Mononuclear cell (primary cell): ENCODE results near the gene FANCL. TPM values are rescaled to one million over a fixed set of nuclear protein-coding genes. Genes with fewer than 3 reads are reported as not detected.
"Not testable (repeated sequence)": the region's sequence is repeated elsewhere in the genome, so short reads cannot be mapped to it uniquely, and the experiment has no call there.

Source experiments
- H3K27me3 ChIP-seq: 2 replicates; pipeline ENCODE4 v1.6.0; 2011; ENCODE audit warnings: low read length, control low read depth; ENCODE audit not compliant: insufficient read depth
- H3K4me1 ChIP-seq: 2 replicates; pipeline ENCODE4 v1.5.1; 2011; ENCODE audit warnings: mild to moderate bottlenecking, low read length, control low read depth; ENCODE audit not compliant: insufficient read depth
- H3K4me3 ChIP-seq: 2 replicates; pipeline ENCODE4 v1.5.1; 2011; ENCODE audit warnings: mild to moderate bottlenecking, low read length, moderate library complexity
- H3K9me3 ChIP-seq: 2 replicates; pipeline ENCODE4 v1.5.1; 2011; ENCODE audit warnings: low read depth, mild to moderate bottlenecking, control low read depth, low read length
- total RNA-seq: library from RNA; depleted of rRNA; stranded (reverse); fragments of >200 nt; gene quantifications from one replicate; pipeline ENCODE4 v1.2.3, GENCODE V29; 2012

FANCL gene
- total RNA-seq, 1 donor: 13.7 TPM

DNA sequence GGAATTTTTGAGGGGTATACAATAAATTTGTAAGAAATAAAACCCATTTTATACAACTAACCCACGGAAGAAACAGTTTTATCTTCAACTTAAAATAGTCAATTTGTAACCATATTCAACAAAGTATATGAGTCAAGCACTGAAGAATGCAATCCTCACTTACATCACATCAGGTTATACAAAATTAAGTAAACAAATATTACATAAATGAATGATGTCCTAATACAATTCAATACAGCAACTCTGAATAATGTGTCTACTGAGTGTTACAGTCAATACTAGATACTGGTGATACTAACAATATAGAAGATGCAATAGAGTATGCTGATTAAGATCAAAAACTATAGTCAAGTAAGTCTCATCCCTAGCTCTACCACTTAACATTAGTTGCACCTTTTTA is 58.6 kb downstream of the FANCL start:
- Histone ChIP-seq H3K4me1 (no peaks in the 10 kb centered on the region), H3K4me3 (no peak overlapping the region)

GRCh38 chr2:58180635-58181034 is 60.5 kb downstream of the FANCL start:
- H3K4me1 ChIP-seq: no peaks in the 10 kb centered on the region
- H3K4me3 ChIP-seq: no peak overlapping the region
- no peaks in the 10 kb centered on the region for H3K27me3 ChIP-seq
- no peaks in the 10 kb centered on the region for H3K9me3 ChIP-seq

More for the DNA sequence above, 58.6 kb downstream of the FANCL start:
- Histone ChIP-seq H3K27me3 (no peaks in the 10 kb centered on the region), H3K9me3 (no peaks in the 10 kb centered on the region)

GRCh38 chr2:58180175-58180574 is 61.0 kb downstream of the FANCL start:
- not testable (repeated sequence) for H3K4me3 ChIP-seq, H3K27me3 ChIP-seq, H3K9me3 ChIP-seq, H3K4me1 ChIP-seq

DNA sequence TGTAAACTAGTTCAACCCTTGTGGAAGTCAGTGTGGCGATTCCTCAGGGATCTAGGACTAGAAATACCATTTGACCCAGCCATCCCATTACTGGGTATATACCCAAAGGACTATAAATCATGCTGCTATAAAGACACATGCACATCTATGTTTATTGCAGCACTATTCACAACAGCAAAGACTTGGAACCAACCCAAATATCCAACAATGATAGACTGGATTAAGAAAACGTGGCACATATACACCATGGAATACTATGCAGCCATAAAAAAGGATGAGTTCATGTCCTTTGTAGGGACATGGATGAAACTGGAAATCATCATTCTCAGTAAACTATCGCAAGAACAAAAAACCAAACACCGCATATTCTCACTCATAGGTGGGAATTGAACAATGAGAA is 63.9 kb downstream of the FANCL start:
- not testable (repeated sequence) for H3K4me1 ChIP-seq, H3K9me3 ChIP-seq, H3K4me3 ChIP-seq, H3K27me3 ChIP-seq

DNA sequence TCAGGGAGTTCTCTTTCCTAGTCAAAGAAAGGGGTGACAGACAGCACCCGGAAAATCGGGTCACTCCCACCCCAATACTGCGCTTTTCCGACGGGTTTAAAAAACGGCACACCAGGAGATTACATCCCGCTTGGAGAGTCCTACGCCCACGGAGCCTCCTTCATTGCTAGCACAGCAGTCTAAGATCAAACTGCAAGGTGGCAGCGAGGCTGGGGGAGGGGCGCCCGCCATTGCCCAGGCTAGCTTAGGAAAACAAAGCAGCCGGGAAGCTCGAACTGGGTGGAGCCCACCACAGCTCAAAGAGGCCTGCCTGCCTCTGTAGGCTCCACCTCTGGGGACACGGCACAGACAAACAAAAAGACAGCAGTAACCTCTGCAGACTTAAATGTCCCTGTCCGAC is 69.3 kb downstream of the FANCL start:
- H3K4me3 ChIP-seq, H3K9me3 ChIP-seq, H3K4me1 ChIP-seq, H3K27me3 ChIP-seq: not testable (repeated sequence)

DNA sequence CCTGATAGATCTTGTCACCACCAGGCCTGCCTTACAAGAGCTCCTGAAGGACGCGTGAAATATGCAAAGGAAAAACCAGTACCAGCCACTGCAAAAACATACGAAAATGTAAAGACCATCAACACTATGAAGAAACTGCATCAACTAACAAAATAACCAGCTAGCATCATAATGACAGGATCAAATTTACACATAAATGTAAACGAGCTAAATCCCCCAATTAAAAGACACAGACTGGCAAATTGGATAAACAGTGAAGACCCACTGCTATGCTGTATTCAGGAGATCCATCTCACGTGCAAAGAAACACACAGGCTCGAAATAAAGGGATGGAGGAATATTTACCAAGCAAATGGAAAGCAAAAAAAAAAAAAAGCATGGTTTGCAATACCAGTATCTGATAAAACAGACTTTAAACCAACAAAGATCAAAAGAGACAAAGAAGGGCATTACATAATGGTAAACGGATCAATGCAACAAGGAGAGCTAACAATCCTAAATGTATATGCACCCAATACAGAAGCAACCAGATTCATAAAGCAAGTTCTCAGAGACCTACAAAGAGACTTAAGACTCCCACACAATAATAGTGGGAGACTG is 70.7 kb downstream of the FANCL start:
- H3K27me3 ChIP-seq, H3K4me1 ChIP-seq, H3K9me3 ChIP-seq, H3K4me3 ChIP-seq: not testable (repeated sequence)

GRCh38 chr2:58169845-58170244 is 71.3 kb downstream of the FANCL start:
- not testable (repeated sequence) for H3K9me3 ChIP-seq, H3K4me1 ChIP-seq, H3K4me3 ChIP-seq, H3K27me3 ChIP-seq

DNA sequence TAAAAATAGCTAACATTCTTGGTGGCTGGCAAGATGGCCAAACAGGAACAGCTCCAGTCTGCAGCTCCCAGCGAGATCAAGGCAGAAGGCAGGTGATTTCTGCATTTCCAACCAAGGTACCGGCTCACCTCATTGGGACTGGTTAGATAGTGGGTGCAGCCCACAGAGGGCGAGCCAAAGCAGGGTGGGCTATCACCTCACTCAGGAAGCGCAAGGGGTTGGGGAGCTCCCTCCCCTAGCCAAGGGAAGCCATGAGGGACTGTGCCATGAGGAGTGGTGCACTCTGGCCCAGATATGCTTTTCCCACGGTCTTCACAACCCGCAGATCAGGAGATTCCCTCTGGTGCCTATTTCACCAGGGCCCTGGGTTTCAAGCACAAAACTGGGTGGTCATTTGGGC is 73.0 kb downstream of the FANCL start:
- H3K4me3 ChIP-seq, H3K4me1 ChIP-seq, H3K27me3 ChIP-seq, H3K9me3 ChIP-seq: not testable (repeated sequence)

DNA sequence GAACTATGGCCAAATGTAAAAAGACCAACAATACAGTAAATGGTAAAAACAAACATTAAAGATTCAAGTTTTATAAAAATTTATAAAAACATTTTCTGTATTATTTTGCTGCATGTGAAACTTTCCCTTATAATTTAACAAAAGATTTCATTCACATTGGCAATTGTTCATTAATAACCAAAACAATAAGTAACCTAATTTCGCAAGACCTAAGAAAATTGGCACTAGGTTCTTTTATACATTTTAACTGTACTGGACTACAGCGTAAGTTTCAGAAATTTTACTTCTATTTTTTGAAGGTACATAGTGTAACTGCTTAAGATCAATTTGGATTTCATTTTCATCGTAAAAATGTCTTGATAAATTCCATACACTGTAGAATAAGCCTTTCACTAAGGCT is 77.2 kb downstream of the FANCL start:
- H3K27me3 ChIP-seq: no peaks in the 10 kb centered on the region
- H3K4me1 ChIP-seq: no peaks in the 10 kb centered on the region
- H3K4me3 ChIP-seq: no peak overlapping the region
- H3K9me3 ChIP-seq: no peaks in the 10 kb centered on the region

GRCh38 chr2:58158481-58158880 is 82.6 kb downstream of the FANCL start:
- Histone ChIP-seq H3K4me3 (no peak overlapping the region), H3K27me3 (no peaks in the 10 kb centered on the region), H3K9me3 (no peaks in the 10 kb centered on the region), H3K4me1 (no peaks in the 10 kb centered on the region)

- Histone ChIP-seq H3K27me3 (no peaks in the 10 kb centered on the region), H3K4me1 (no peaks in the 10 kb centered on the region), H3K9me3 (no peaks in the 10 kb centered on the region), H3K4me3 (no peak overlapping the region)
These were observed 83.4 kb downstream of the FANCL start for GRCh38 chr2:58157754-58158153.

DNA sequence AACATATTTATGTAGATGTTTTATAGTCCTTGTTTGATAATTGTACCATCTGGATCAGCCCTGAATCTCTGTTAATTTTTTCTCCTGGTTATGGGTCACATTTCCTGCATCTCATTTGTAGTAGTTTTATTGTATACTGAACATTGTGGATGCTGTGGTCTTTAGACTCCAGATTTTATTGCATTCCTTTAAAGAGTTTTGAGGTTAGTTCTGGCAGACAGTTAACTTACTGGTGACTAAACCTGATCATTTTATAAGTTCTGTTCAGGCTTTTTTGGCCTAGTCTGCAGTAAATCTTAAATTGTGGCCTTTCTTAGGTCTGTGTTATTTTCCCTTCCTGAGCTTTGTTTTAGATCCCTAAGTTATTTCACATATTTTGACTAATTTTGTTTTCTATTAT is 84.3 kb downstream of the FANCL start:
- Histone ChIP-seq H3K4me3 (no peak overlapping the region), H3K27me3 (no peaks in the 10 kb centered on the region), H3K9me3 (no peaks in the 10 kb centered on the region), H3K4me1 (no peaks in the 10 kb centered on the region)

GRCh38 chr2:58155160-58155778 is 85.9 kb downstream of the FANCL start:
- H3K9me3 ChIP-seq: no peaks in the 10 kb centered on the region
- H3K4me1 ChIP-seq: no peaks in the 10 kb centered on the region
- H3K27me3 ChIP-seq: no peaks in the 10 kb centered on the region
- H3K4me3 ChIP-seq: no peak overlapping the region

DNA sequence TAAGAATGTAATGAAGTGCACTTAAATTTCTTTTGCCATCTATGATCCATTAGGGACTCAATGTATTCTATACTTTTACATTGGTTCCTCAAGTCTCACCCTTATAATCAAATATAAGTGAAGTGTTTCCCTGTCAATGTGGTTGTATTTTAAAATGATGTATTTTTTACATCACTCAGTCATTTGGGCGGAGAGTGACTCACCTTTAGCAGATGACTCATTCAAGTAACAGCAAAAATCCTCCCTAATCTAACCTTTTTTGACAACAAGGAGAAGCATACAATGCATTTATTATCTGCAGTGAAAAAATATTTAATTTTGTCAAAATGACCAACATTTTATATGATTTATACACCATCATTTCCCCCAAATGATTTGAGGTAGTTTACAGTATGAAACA is 94.4 kb downstream of the FANCL start:
- no peak overlapping the region for H3K4me3 ChIP-seq
- no peaks in the 10 kb centered on the region for H3K4me1 ChIP-seq
- H3K27me3 ChIP-seq: no peaks in the 10 kb centered on the region
- no peaks in the 10 kb centered on the region for H3K9me3 ChIP-seq

GRCh38 chr2:58145769-58146168 is 95.4 kb downstream of the FANCL start:
- not testable (repeated sequence) for H3K4me1 ChIP-seq

GRCh38 chr2:58140508-58141072 is 100.5 kb downstream of the FANCL start:
- H3K9me3 ChIP-seq: no peaks in the 10 kb centered on the region
- H3K27me3 ChIP-seq: no peaks in the 10 kb centered on the region
- no peaks in the 10 kb centered on the region for H3K4me1 ChIP-seq
- no peak overlapping the region for H3K4me3 ChIP-seq

More at GRCh38 chr2:58145769-58146168, 95.4 kb downstream of the FANCL start:
- H3K9me3 ChIP-seq, H3K4me3 ChIP-seq, H3K27me3 ChIP-seq: not testable (repeated sequence)
